C4-2B (cell line): Measurements from ENCODE around the gene ADGRD1.

Experiments
- H3K27ac ChIP-seq: fragments of 450-650 bp; 2 replicates; pipeline ENCODE4 v1.5.1; 2017
- CTCF ChIP-seq: fragments of 450-650 bp; conservative IDR thresholded peaks from 2 replicates; pipeline ENCODE4 v1.5.1; 2017; ENCODE audit warnings: mild to moderate bottlenecking
- ZFX ChIP-seq: fragments of 450-650 bp; IDR thresholded peaks from 2 replicates; pipeline ENCODE4 v1.6.1; 2017

The ADGRD1 gene

GRCh38 chr12:131042834-131043245 is 89.1 kb downstream of the ADGRD1 start:
- H3K27ac ChIP-seq, result no peak overlapping the region
- TF ChIP-seq ZFX (no peak), CTCF (no peak)

GRCh38 chr12:131043401-131043871 is 89.7 kb downstream of the ADGRD1 start:
- TF ChIP-seq ZFX (no peak), CTCF (no peak)

GRCh38 chr12:131044136-131044535 is 90.4 kb downstream of the ADGRD1 start:
- TF ChIP-seq ZFX (no peak), CTCF (no peak)
- peak overlapping the region; percentile 58; the same call in 1 of the 2 replicates for H3K27ac ChIP-seq

More at GRCh38 chr12:131043401-131043871, 89.7 kb downstream of the ADGRD1 start:
- H3K27ac ChIP-seq, result no peak overlapping the region

GRCh38 chr12:131044760-131045381 is 91.2 kb downstream of the ADGRD1 start:
- H3K27ac ChIP-seq, result peak overlapping the region; percentile 58
- TF ChIP-seq ZFX (no peak), CTCF (no peak)

- no peak overlapping the region; the same call in 1 of the 2 replicates for H3K27ac ChIP-seq
- TF ChIP-seq CTCF (no peak), ZFX (no peak)
These were observed 92.2 kb downstream of the ADGRD1 start for GRCh38 chr12:131045705-131046460.

GRCh38 chr12:131046813-131047788 is 93.4 kb downstream of the ADGRD1 start:
- H3K27ac ChIP-seq, result no peak overlapping the region
- TF ChIP-seq ZFX (no peak), CTCF (no peak)
